Left lung (tissue), 10 donors: ENCODE measurements around the gene TMEM143. TPM values are rescaled to one million over a fixed set of nuclear protein-coding genes. Genes with fewer than 3 reads are reported as not detected.

Experiments used
- ATAC-seq: fragments of 200-7000 bp; cut with Tn5 transposase; one replicate; pipeline ENCODE4 v1.9.1; 2020; ENCODE audit warnings: moderate library complexity
- DNase-seq, 4 donors: peaks; one replicate each; pipeline ENCODE4 v3.0.0-alpha.2; 2013 to 2020
- H3K27ac ChIP-seq, 2 donors: fragments of 200-600 bp; sonication (generic) in 1 of 2; one replicate each; pipeline versions ENCODE4 v1.5.0 to v1.8.0; 2020 to 2021
- H3K27me3 ChIP-seq, 2 donors: fragments of 200-600 bp; sonication (generic) in 1 of 2; one replicate each; pipeline versions ENCODE4 v1.5.0 to v1.8.0; 2020 to 2021
- H3K36me3 ChIP-seq, 2 donors: fragments of 200-600 bp; sonication (generic) in 1 of 2; one replicate each; pipeline versions ENCODE4 v1.5.0 to v1.8.0; 2020 to 2021
- H3K4me1 ChIP-seq, 2 donors: fragments of 200-600 bp; one replicate each; pipeline ENCODE4 v1.8.0; 2021
- H3K4me3 ChIP-seq, 2 donors: fragments of 200-600 bp; sonication (generic) in 1 of 2; one replicate each; pipeline versions ENCODE4 v1.5.0 to v1.8.0; 2020 to 2021; ENCODE audit warnings: mild to moderate bottlenecking in 1 of 2
- H3K9me3 ChIP-seq, 2 donors: fragments of 200-600 bp; sonication (generic) in 1 of 2; one replicate each; pipeline versions ENCODE4 v1.5.0 to v1.8.0; 2020 to 2021
- CTCF ChIP-seq, 2 donors: fragments of 200-600 bp; sonication (generic) in 1 of 2; IDR thresholded peaks; one replicate each; pipeline versions ENCODE4 v1.5.0 to v1.8.0; 2021; ENCODE audit warnings: antibody characterized with exemption in 2 of 2
- intact Hi-C, 2 donors: fragments of 100-400 bp; cut with DNase I; formaldehyde crosslinking; loops; one replicate each; pipeline versions ENCODE4 v1.11.2 to v1.14.2; 2022
- polyA plus RNA-seq, 6 donors: library from polyadenylated mRNA; unstranded; fragments of 120-200 nt; gene quantifications; one replicate each; pipeline ENCODE4 v1.2.1, GENCODE V29; 2013; ENCODE audit not compliant: insufficient read length in 6 of 6
- total RNA-seq, 2 donors: library from RNA; stranded (reverse); fragmentation: NEBNext Ultra II Directional; extraction: Animal tissue kit (Norgen Biotek cat#: 25700); gene quantifications; one replicate each; pipeline ENCODE4 v1.2.1, GENCODE V29; 2021
- donor health status: DM: no; HTN: yes; CAD: no.
- donor health status: DM: no; HTN: no; CAD: no.

Gene TMEM143
- total and polyA plus RNA-seq, 8 donors, result 7.5 to 10.6 (median 9.3) TPM

GRCh38 chr19:48351341-48351752, 12.4 kb downstream of the TMEM143 start:
- no peak overlapping the region for H3K27ac ChIP-seq
- intact Hi-C loops, result no loop called here
- H3K9me3 ChIP-seq, result no peaks in the 10 kb centered on the region
- H3K4me1 ChIP-seq, result no peaks in the 10 kb centered on the region
- TF ChIP-seq CTCF (IDR thresholded peaks at IDR 0.05), result peak; percentile 72 to 92
- H3K36me3 ChIP-seq, result no peaks in the 10 kb centered on the region
- H3K27me3 ChIP-seq, result no peaks in the 10 kb centered on the region
- no peak overlapping the region for H3K4me3 ChIP-seq
- DNase-seq, result peak in 3 of 4 donors; percentile 58 to 95 (median 72)
- peak; percentile 94 for ATAC-seq

GRCh38 chr19:48350856-48351255, 12.9 kb downstream of the TMEM143 start:
- ATAC-seq (no peak), DNase-seq (no peak)
- Histone ChIP-seq H3K4me3 (no peak overlapping the region), H3K27me3 (no peaks in the 10 kb centered on the region), H3K27ac (no peak overlapping the region), H3K36me3 (no peaks in the 10 kb centered on the region), H3K9me3 (no peaks in the 10 kb centered on the region), H3K4me1 (no peaks in the 10 kb centered on the region)
- no peak for TF ChIP-seq CTCF (IDR thresholded peaks at IDR 0.05)
- intact Hi-C loops, result no loop called here

GRCh38 chr19:48348737-48349136, 15.0 kb downstream of the TMEM143 start:
- Histone ChIP-seq H3K4me3 (no peak overlapping the region), H3K27me3 (no peaks in the 10 kb centered on the region), H3K27ac (no peak overlapping the region), H3K4me1 (no peaks in the 10 kb centered on the region), H3K36me3 (no peaks in the 10 kb centered on the region), H3K9me3 (no peaks in the 10 kb centered on the region)
- intact Hi-C loops, result no loop called here
- no peak for ATAC-seq
- TF ChIP-seq CTCF (IDR thresholded peaks at IDR 0.05), result no peak
- DNase-seq, result no peak

GRCh38 chr19:48348045-48348444, 15.7 kb downstream of the TMEM143 start:
- no peak for TF ChIP-seq CTCF (IDR thresholded peaks at IDR 0.05)
- H3K9me3 ChIP-seq, result no peaks in the 10 kb centered on the region
- no peaks in the 10 kb centered on the region for H3K36me3 ChIP-seq
- H3K27me3 ChIP-seq, result no peaks in the 10 kb centered on the region
- H3K4me1 ChIP-seq, result peaks cover 0 to 3% of the 10 kb centered on the region in 2 donors
- H3K27ac ChIP-seq, result no peak overlapping the region
- ATAC-seq, result no peak
- H3K4me3 ChIP-seq, result no peak overlapping the region
- intact Hi-C loops, result no loop called here
- DNase-seq, result no peak

GRCh38 chr19:48346191-48346590, 17.5 kb downstream of the TMEM143 start:
- intact Hi-C loops, result no loop called here
- H3K27ac ChIP-seq, result no peak overlapping the region
- no peak for TF ChIP-seq CTCF (IDR thresholded peaks at IDR 0.05)
- peaks cover 0 to 8% of the 10 kb centered on the region in 2 donors for H3K4me1 ChIP-seq
- H3K27me3 ChIP-seq, result no peaks in the 10 kb centered on the region
- H3K9me3 ChIP-seq, result no peaks in the 10 kb centered on the region
- no peak for DNase-seq
- peaks cover 0 to 5% of the 10 kb centered on the region in 2 donors for H3K36me3 ChIP-seq
- no peak for ATAC-seq
- no peak overlapping the region for H3K4me3 ChIP-seq
